Erythroblast (primary cell): ENCODE results near the gene SMIM38.

Source experiments
- GATA1 ChIP-seq: IDR thresholded peaks from 2 replicates; pipeline ENCODE4 v1.6.1; 2011; ENCODE audit warnings: low read depth, mild to moderate bottlenecking, control low read depth, low read length, moderate library complexity
- POLR2A ChIP-seq: IDR thresholded peaks from 2 replicates; pipeline ENCODE4 v1.6.1; 2011; ENCODE audit warnings: mild to moderate bottlenecking, low read length

- TF ChIP-seq POLR2A (no peak), GATA1 (no peak)
Measured at GRCh38 chr11:69178819-69179482, 23.2 kb downstream of the SMIM38 start.
